Caco-2 (cell line): ENCODE results near the gene TUBB4A. TPM values are rescaled to one million over a fixed set of nuclear protein-coding genes. Genes with fewer than 3 reads are reported as not detected.

Experiments used
- BruUV-seq: library from RNA; stranded (reverse); fragments of 400-500 nt; replicated peaks from 2 replicates; lab custom pipeline; 2021; lab: Mats Ljungman, UMichigan
- CTCF ChIA-PET: fragments of 300-600 bp; sonication (Branson Sonifier 250); formaldehyde crosslinking; loops from one replicate; lab custom pipeline; 2022; ENCODE audit warnings: antibody characterized with exemption; lab: Charles Lee
- POLR2A ChIA-PET: fragments of 300-600 bp; sonication (Branson Sonifier 250); formaldehyde crosslinking; loops from one replicate; lab custom pipeline; 2022; ENCODE audit warnings: antibody characterized with exemption; lab: Charles Lee
- DNase-seq, 2 experiments: peaks; one replicate each; pipeline versions ENCODE4 v3.0.0 to v3.0.0-alpha.2; 2020 to 2022
- H3K27me3 ChIP-seq: replicated peaks from 2 replicates; pipeline ENCODE4 v1.6.0; 2011; ENCODE audit warnings: low read length; ENCODE audit not compliant: control insufficient read depth, insufficient read depth
- H3K36me3 ChIP-seq: 2 replicates; pipeline ENCODE4 v1.5.1; 2011; ENCODE audit warnings: low read length; ENCODE audit not compliant: control insufficient read depth, insufficient read depth
- H3K4me1 ChIP-seq: fragments of 250-450 bp; sonication (Bioruptor Pico); 2 replicates; pipeline ENCODE4 v1.5.1; 2020; ENCODE audit warnings: mild to moderate bottlenecking
- H3K4me3 ChIP-seq: 2 replicates; pipeline ENCODE4 v1.5.1; 2011; ENCODE audit warnings: low read depth, mild to moderate bottlenecking, control low read depth, low read length
- H3K9me3 ChIP-seq: fragments of 250-450 bp; sonication (Bioruptor Pico); 2 replicates; pipeline ENCODE4 v1.5.1; 2020; ENCODE audit warnings: mild to moderate bottlenecking, moderate library complexity
- H3K27ac Mint-ChIP-seq: one replicate; pipeline ENCODE4 v1.8.0; 2022; ENCODE audit warnings: mixed read lengths; ENCODE audit not compliant: unreplicated experiment
- H3K27me3 Mint-ChIP-seq: one replicate; pipeline ENCODE4 v1.8.0; 2022; ENCODE audit warnings: mixed read lengths; ENCODE audit not compliant: insufficient read depth, unreplicated experiment
- H3K36me3 Mint-ChIP-seq: one replicate; pipeline ENCODE4 v1.8.0; 2022; ENCODE audit warnings: mild to moderate bottlenecking, mixed read lengths; ENCODE audit not compliant: insufficient read depth, unreplicated experiment
- H3K4me1 Mint-ChIP-seq: one replicate; pipeline ENCODE4 v1.8.0; 2022; ENCODE audit warnings: low read depth, mixed read lengths; ENCODE audit not compliant: unreplicated experiment
- H3K4me3 Mint-ChIP-seq: one replicate; pipeline ENCODE4 v1.8.0; 2022; ENCODE audit warnings: mild to moderate bottlenecking, moderate library complexity, mixed read lengths; ENCODE audit not compliant: unreplicated experiment
- H3K9me3 Mint-ChIP-seq: one replicate; pipeline ENCODE4 v1.8.0; 2022; ENCODE audit warnings: mixed read lengths; ENCODE audit not compliant: unreplicated experiment
- intact Hi-C: fragments of 100-400 bp; cut with micrococcal nuclease; formaldehyde crosslinking; loops from one replicate; pipeline ENCODE4 v1.10.0; 2022; ENCODE audit not compliant: unreplicated experiment
- total RNA-seq: library from RNA; stranded (reverse); gene quantifications from 2 replicates; pipeline ENCODE4 v1.2.3, GENCODE V29; 2022
- TF ChIP-seq, protein P1 (sequence below), 2 experiments: fragments of 200-600 bp in 1 of 2; IDR thresholded peaks; 1 replicate in 1 of 2; 2 replicates in 1 of 2; pipeline versions ENCODE4 v1.5.1 to v1.8.0; 2011 to 2022; ENCODE audit warnings: antibody characterized with exemption in 1 of 2, control low read depth in 1 of 2, inconsistent platforms in 1 of 2, low read depth in 1 of 2, low read length in 1 of 2, mild to moderate bottlenecking in 1 of 2, moderate library complexity in 1 of 2; ENCODE audit not compliant: insufficient read depth in 1 of 2, severe bottlenecking in 1 of 2, unreplicated experiment in 1 of 2

Gene TUBB4A
- total RNA-seq, 1 experiment from 2014 or later = 6.0 TPM

DNA sequence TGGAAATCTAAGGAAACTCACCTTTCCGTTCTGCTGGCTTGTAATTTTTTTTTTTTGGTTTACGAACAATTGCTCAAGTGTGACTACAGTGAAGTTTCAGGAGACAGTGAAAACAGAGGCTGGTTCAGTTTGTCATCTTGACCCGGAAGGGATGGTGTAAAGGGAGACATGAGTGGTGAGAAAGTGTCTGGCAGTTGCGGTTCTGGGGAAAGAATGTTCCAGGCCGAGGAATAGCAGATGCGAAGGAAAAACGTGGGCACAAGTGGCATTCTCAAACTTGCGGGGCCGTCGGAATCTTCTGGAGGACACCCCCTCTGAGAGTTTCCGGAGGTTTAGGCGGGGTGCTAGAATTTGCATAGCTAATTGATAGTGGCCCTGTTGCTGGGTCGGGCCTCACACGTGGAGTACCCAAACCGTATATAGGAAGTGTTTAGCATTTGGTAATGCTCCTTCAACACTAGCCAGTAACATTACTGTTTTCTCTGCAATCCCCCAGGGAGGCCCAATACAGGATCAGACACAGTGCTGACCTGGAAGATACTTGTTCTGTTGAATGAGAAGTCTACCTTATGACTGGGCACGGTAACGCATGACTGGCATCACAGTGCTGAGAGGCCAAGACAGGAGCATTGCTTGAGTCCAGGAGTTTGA, 25.9 kb upstream of the TUBB4A start:
- peaks cover 3% of the 10 kb centered on the region for H3K27me3 Mint-ChIP-seq
- no peak overlapping the region for H3K27ac Mint-ChIP-seq
- no peak overlapping the region for H3K4me3 ChIP-seq
- H3K27me3 ChIP-seq = no peaks in the 10 kb centered on the region
- CTCF ChIA-PET = interaction anchor here (0.5 to 0.6 kb wide), 2 partner anchors 12 to 541 kb away, joined by 3 read pairs; no protein-coding TSS in a partner anchor
- no peaks in the 10 kb centered on the region for H3K36me3 ChIP-seq
- H3K36me3 Mint-ChIP-seq = peaks cover 12% of the 10 kb centered on the region
- POLR2A ChIA-PET = no interaction called here
- H3K4me1 Mint-ChIP-seq = peaks cover 12% of the 10 kb centered on the region
- intact Hi-C loops = no loop called here
- no peak for DNase-seq
- BruUV-seq = no TSS peak
- peaks cover 9% of the 10 kb centered on the region for H3K9me3 Mint-ChIP-seq
- H3K9me3 ChIP-seq = no peaks in the 10 kb centered on the region
- TF ChIP-seq, protein P1, sequence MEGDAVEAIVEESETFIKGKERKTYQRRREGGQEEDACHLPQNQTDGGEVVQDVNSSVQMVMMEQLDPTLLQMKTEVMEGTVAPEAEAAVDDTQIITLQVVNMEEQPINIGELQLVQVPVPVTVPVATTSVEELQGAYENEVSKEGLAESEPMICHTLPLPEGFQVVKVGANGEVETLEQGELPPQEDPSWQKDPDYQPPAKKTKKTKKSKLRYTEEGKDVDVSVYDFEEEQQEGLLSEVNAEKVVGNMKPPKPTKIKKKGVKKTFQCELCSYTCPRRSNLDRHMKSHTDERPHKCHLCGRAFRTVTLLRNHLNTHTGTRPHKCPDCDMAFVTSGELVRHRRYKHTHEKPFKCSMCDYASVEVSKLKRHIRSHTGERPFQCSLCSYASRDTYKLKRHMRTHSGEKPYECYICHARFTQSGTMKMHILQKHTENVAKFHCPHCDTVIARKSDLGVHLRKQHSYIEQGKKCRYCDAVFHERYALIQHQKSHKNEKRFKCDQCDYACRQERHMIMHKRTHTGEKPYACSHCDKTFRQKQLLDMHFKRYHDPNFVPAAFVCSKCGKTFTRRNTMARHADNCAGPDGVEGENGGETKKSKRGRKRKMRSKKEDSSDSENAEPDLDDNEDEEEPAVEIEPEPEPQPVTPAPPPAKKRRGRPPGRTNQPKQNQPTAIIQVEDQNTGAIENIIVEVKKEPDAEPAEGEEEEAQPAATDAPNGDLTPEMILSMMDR (IDR thresholded peaks at IDR 0.05; ENCODE audit: insufficient read depth in 1 of 2, low read depth in 1 of 2, low read length in 1 of 2, severe bottlenecking in 1 of 2, unreplicated experiment in 1 of 2) = no peak
- 0 out of 2 replicates have a peak, but pooled peaks cover 6% of the 10 kb centered on the region for H3K4me1 ChIP-seq
- H3K4me3 Mint-ChIP-seq = no peak overlapping the region

DNA sequence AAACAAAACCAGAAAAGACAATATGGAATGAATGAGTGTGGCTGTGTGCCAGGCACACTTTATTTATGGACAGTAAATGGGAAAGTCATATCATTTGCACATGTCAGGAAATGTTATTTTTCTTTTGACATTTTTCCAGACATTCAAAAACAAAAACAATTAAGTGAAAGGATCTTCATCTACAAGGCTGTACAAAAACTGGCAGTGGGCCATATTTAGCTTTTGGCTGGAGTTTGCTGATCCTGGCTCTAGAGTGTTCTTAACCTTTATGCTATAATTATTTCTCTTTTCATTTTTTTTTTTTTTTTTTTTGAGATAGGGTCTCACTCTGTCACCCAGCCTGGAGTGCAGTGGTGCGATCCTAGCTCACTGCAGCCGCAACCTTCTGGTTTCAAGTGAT, 22.2 kb upstream of the TUBB4A start:
- ChIA-PET CTCF (no interaction called here), POLR2A (no interaction called here)
- Mint-ChIP-seq H3K9me3 (peaks cover 4% of the 10 kb centered on the region), H3K4me1 (peaks cover 3% of the 10 kb centered on the region), H3K36me3 (no peaks in the 10 kb centered on the region), H3K4me3 (no peak overlapping the region), H3K27ac (no peak overlapping the region), H3K27me3 (no peaks in the 10 kb centered on the region)
- DNase-seq = no peak
- Histone ChIP-seq H3K27me3 (no peaks in the 10 kb centered on the region), H3K9me3 (no peaks in the 10 kb centered on the region), H3K4me3 (no peak overlapping the region), H3K4me1 (no peaks in the 10 kb centered on the region), H3K36me3 (no peaks in the 10 kb centered on the region)
- TF ChIP-seq, protein P1 (IDR thresholded peaks at IDR 0.05; ENCODE audit: insufficient read depth in 1 of 2, low read depth in 1 of 2, low read length in 1 of 2, severe bottlenecking in 1 of 2, unreplicated experiment in 1 of 2) = no peak
- intact Hi-C loops = no loop called here
- BruUV-seq = no TSS peak

DNA sequence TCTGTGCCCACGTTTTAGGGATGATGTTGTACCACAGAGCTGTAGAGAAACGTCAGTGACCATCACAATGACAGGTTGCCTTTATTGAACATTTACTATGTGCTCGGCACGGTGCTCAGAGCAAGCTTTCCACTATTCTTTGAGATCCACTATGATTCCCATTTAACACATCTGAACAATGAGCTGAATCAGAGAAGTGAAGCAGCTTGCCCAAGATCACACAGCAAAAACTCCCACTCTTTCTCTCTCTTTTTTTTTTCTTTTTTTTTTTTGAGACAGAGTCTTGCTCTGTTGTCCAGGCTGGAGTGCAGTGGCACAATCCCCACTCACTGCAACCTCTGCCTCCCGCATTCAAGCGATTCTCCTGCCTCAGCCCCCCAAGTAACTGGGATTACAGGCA, 20.6 kb upstream of the TUBB4A start:
- Mint-ChIP-seq H3K27ac (no peak overlapping the region), H3K36me3 (no peaks in the 10 kb centered on the region), H3K9me3 (no peaks in the 10 kb centered on the region), H3K27me3 (no peaks in the 10 kb centered on the region), H3K4me1 (no peaks in the 10 kb centered on the region), H3K4me3 (no peak overlapping the region)
- no TSS peak for BruUV-seq
- Histone ChIP-seq H3K4me1 (no peaks in the 10 kb centered on the region), H3K4me3 (no peak overlapping the region), H3K9me3 (no peaks in the 10 kb centered on the region), H3K36me3 (no peaks in the 10 kb centered on the region), H3K27me3 (no peaks in the 10 kb centered on the region)
- DNase-seq = no peak
- intact Hi-C loops = no loop called here
- ChIA-PET CTCF (no interaction called here), POLR2A (no interaction called here)
- TF ChIP-seq, protein P1 (IDR thresholded peaks at IDR 0.05; ENCODE audit: insufficient read depth in 1 of 2, low read depth in 1 of 2, low read length in 1 of 2, severe bottlenecking in 1 of 2, unreplicated experiment in 1 of 2) = no peak
